DMS79 treated with DMSO at 0.1 percent for 48 hours (cell line): ENCODE measurements around the gene ANO10.
"Not testable (repeated sequence)": the region's sequence is repeated elsewhere in the genome, so short reads cannot be mapped to it uniquely, and the experiment has no call there.

ENCODE experiments used
- DNase-seq: peaks from one replicate; lab custom pipeline; 2025; lab: John Stamatoyannopoulos, UW

Gene ANO10

DNA sequence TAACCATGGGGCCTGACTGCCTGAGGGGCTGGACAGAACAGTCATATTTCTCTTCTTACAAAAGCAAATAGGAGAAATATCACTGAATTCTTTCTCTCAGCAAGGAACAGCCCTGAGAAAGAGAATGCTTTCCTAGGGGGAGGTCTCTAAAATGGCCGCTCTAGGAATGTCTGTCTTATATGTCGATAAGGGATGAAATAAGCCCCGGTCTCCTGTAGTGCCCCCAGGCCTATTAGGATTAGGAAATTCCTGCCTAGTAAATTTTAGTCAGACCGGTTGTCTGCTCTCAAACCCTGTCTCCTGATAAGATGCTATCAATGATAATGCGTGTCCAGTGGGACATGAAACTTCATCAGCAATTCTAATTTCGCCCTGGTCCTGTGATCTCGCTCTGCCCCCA, 103.3 kb downstream of the ANO10 start:
- not testable (repeated sequence) for DNase-seq

GRCh38 chr3:43515970-43516635, 105.7 kb downstream of the ANO10 start:
- DNase-seq, result no peak

GRCh38 chr3:43515208-43515917, 106.4 kb downstream of the ANO10 start:
- DNase-seq, result no peak

- no peak for DNase-seq
These were observed 108.9 kb downstream of the ANO10 start for GRCh38 chr3:43512754-43513404.

GRCh38 chr3:43506644-43507043, 115.2 kb downstream of the ANO10 start:
- no peak for DNase-seq

DNA sequence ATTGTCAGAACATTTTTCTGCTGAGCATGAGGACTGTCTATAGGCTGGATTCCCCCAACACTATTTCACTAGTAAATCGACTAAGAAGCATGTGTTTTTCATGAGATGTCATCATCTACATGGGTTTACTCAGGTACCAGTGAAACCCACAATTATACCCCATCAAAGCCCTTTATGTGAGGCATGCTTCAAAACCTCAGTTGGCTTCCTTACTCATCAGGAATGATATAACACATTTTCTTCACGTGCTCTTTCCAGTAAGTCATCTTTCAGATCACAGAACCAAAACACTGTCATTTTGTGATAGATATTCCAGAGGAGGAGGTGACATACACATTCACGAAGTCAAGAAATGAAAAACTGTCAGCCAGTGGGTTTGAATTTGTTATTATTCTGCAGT, 116.5 kb downstream of the ANO10 start:
- DNase-seq, result no peak

GRCh38 chr3:43503067-43503728, 118.6 kb downstream of the ANO10 start:
- peak; percentile 15 for DNase-seq

- no peak for DNase-seq
These were observed 122.6 kb downstream of the ANO10 start for GRCh38 chr3:43499256-43499655.

DNA sequence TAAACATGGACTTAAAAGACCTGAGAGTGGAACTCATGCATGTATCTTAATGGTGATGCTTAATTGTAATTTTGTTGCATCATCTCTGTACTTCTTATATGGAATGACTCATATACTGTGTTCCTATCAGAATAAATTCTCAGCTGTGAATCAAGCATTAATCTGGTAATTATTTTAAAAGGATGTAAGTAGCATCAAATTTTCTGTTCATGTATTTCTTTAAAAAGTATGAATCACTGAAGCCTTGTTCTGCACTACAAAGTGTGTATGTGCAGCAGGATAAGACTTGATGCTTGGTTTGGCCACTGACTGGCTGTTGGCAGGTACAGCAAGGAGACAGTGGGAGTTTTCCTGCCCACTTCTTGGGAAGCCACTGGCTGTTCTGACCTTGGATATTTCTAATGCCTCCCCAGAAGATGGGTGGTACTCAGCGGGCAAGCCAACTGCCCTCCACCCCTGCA, 123.9 kb downstream of the ANO10 start:
- DNase-seq, result no peak

GRCh38 chr3:43497422-43497821, 124.4 kb downstream of the ANO10 start:
- DNase-seq, result no peak

GRCh38 chr3:43496740-43497375, 125.0 kb downstream of the ANO10 start:
- DNase-seq, result no peak

- DNase-seq, result not testable (repeated sequence)
These were observed 128.9 kb downstream of the ANO10 start for GRCh38 chr3:43492932-43493331.

- not testable (repeated sequence) for DNase-seq
These were observed 130.0 kb downstream of the ANO10 start for GRCh38 chr3:43491807-43492206.

GRCh38 chr3:43490640-43491185, 131.1 kb downstream of the ANO10 start:
- no peak for DNase-seq

DNA sequence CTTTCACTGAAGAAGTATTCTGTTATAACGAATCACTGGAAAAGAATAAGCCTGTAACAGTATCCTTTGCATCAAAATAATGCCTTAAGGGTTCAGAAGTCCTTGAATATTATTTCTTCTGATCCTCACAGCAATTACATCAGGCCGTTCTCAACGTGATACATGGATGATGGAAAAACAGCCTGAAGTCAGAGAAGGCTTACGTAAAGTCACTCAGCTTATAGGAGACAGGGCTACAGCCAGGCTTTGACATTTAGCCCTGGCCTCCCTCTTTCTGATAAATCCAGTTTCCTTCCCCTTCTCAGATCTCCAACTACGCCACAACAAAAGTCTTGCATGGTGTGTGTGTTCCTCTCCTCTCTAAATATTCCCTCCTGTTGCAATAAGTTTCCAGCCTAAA, 131.9 kb downstream of the ANO10 start:
- DNase-seq, result no peak

DNA sequence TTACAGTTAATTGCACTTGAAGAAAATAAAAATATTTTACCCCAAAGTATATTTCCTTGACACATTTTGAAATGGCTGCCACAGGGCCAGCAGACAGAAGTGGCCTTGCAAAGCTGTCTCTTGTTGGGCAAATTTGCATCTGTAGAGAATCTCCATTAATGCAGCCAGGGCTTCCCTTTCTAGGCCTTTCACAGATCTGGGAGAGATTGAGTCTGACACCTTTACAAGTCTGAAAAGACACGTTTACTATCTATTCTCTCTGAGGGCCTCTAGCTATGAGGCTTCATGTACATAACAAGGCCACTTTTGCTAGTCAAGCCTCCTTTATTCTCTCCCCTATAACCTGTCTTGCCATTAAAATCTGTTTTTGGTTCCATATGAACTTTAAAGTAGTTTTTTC, 135.9 kb downstream of the ANO10 start:
- no peak for DNase-seq

DNA sequence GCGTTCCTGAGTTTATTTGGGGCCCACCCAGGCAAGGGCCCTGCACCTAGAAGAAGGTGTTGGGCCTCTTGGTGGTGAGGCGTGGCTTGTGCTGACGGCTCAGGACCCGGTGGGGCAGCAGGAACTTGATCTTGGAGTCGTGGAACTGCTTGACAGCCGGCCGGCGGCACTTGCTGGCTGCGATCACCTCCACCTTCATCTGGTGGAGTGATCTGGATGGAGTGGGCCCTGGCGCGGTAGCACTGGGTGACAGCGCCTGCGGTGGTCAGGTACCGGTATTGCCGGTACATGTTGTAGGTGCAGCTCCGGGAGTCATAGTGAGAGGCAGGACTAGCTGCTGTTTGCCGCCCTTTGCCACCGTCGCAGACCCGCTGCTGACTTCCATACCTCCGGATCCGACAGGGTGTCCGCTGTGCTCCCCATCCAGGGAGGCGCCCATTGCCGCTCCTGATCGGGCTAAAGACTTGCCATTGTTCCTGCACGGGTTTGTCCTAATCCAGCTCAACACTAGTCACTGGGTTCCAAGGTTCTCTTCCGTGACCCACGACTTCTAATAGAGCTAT, 136.8 kb downstream of the ANO10 start:
- DNase-seq, result no peak

- no peak for DNase-seq
These were observed 140.4 kb downstream of the ANO10 start for GRCh38 chr3:43481375-43481774.

DNA sequence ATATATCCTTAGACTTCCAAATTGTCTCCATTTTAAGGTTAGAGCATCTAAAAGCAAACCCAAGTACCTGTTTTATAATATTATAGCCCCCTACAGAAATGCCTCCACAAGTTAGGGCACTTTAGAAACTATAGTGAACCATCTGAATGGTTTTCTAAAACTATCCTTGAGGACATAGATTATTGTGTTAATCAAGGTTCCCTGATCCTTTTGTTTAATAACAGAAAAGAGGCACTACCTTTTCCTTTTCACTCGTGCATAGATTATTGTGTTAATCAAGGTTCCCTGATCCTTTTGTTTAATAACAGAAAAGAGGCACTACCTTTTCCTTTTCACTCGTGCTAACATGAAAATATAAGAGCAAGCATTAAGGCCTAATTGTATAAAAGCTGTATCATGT, 143.0 kb downstream of the ANO10 start:
- not testable (repeated sequence) for DNase-seq

DNA sequence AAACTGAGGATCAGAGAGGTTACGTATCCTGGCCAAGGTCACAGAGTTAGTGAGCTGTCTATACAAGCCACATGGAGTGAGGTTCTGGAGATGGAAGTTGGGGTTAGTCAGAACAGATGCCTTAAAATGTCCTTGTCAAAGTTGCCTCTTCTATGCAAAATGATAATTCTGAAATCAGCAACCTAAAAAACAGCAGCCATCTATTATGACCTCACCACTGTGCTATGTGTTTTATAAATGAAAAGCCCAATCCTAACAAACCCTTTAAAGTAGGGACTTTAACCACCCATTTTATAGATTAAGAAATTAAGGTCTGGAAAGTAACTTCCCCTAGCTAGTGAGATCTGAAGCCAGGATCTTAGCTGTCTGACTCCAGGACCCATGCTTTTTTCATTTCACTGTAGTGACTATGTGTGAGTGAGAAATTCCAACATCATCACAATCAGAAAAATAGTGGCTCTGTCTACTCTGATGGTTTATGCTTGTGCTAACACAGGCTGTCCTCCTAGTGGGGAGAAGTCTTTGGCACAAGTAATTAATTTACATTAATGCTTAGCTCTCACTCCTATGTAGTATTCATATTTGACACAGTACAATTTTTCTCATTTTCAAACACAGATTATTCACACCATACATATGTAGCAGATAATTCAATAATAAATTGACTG, 143.6 kb downstream of the ANO10 start:
- DNase-seq, result no peak

DNA sequence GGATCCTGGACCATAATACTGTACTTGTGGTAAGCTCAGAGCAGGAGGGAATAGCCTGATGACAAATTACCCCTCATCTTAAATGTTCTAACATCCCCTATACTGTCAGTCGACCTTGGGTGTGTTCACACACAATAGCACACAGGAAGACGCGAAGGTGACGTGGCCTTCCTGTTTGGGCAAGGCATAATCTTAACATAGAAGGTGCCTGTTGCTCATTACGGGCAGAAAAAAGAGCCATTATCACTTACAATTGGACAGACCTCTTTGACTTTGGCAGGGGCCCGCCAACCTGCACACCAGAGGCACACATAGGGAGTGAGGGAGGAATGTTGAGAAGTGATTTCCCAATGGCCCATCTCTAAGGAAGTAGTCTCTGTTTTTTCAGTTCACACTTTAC, 144.2 kb downstream of the ANO10 start:
- DNase-seq, result no peak
